Panc1 (cell line): ENCODE data around the gene NEURL3. TPM values are rescaled to one million over a fixed set of nuclear protein-coding genes. Genes with fewer than 3 reads are reported as not detected.

Experiments
- ATAC-seq: fragments of 200-7000 bp; cut with Tn5 transposase; 2 replicates; pipeline ENCODE4 v1.9.1; 2020; ENCODE audit warnings: mild to moderate bottlenecking, moderate library complexity
- BruUV-seq: library from RNA; stranded (reverse); fragments of 400-500 nt; replicated peaks from 2 replicates; lab custom pipeline; 2021; lab: Mats Ljungman, UMichigan
- CTCF ChIA-PET: fragments of 300-600 bp; sonication (Branson Sonifier 250); formaldehyde crosslinking; loops from one replicate; lab custom pipeline; 2022; ENCODE audit warnings: antibody characterized with exemption; lab: Charles Lee
- POLR2A ChIA-PET: fragments of 300-600 bp; sonication (Branson Sonifier 250); formaldehyde crosslinking; loops from one replicate; lab custom pipeline; 2022; ENCODE audit warnings: antibody characterized with exemption; lab: Charles Lee
- DNase-seq: peaks from one replicate; pipeline ENCODE4 v3.0.0-alpha.2; 2010; ENCODE audit warnings: low read depth, low spot score
- H3K27ac ChIP-seq: 2 replicates; pipeline ENCODE4 v1.5.1; 2011; ENCODE audit warnings: mild to moderate bottlenecking, low read length, inconsistent platforms
- H3K27me3 ChIP-seq: fragments of 200-500 bp; sonication (Bioruptor generic); 2 replicates; pipeline ENCODE4 v1.6.0; 2014; ENCODE audit warnings: low read length, inconsistent platforms; ENCODE audit not compliant: control insufficient read depth, insufficient read depth
- H3K36me3 ChIP-seq: fragments of 200-500 bp; sonication (Bioruptor generic); 2 replicates; pipeline ENCODE4 v1.5.1; 2014; ENCODE audit warnings: inconsistent platforms, mild to moderate bottlenecking, low read length, moderate library complexity; ENCODE audit not compliant: control insufficient read depth, insufficient read depth
- H3K4me1 ChIP-seq: 2 replicates; pipeline ENCODE4 v1.5.1; 2011; ENCODE audit warnings: inconsistent platforms, mild to moderate bottlenecking, low read length, moderate library complexity; ENCODE audit not compliant: control insufficient read depth, insufficient read depth
- H3K4me3 ChIP-seq, 2 experiments: 2 replicates each; pipeline ENCODE4 v1.5.1; 2011 to 2012; ENCODE audit warnings: low read depth in 2 of 2, low read length in 2 of 2, mild to moderate bottlenecking in 2 of 2, inconsistent platforms in 1 of 2, moderate library complexity in 1 of 2
- H3K9me3 ChIP-seq: fragments of 200-500 bp; sonication (Bioruptor generic); 2 replicates; pipeline ENCODE4 v1.5.1; 2014; ENCODE audit warnings: low read depth, mild to moderate bottlenecking, inconsistent platforms, low read length, moderate library complexity; ENCODE audit not compliant: control insufficient read depth, insufficient read depth
- POLR2AphosphoS5 ChIP-seq: IDR thresholded peaks from 2 replicates; pipeline ENCODE4 v1.6.1; 2012; ENCODE audit warnings: mild to moderate bottlenecking, low read depth, low read length, moderate library complexity
- SIN3A ChIP-seq: IDR thresholded peaks from 2 replicates; pipeline ENCODE4 v1.6.1; 2012; ENCODE audit warnings: low read depth, mild to moderate bottlenecking, low read length, moderate library complexity, borderline replicate concordance; ENCODE audit not compliant: insufficient read depth
- TCF7L2 ChIP-seq: IDR thresholded peaks from 2 replicates; pipeline ENCODE4 v1.6.1; 2011; ENCODE audit warnings: mild to moderate bottlenecking, low read depth, low read length, inconsistent platforms
- in situ Hi-C: cut with HindIII; loops from 2 replicates; pipeline ENCODE4 v1.10.0; 2016; ENCODE audit warnings: low sequenced_read_pairs, low pct_unique_long_range_greater_than_20kb
- intact Hi-C: fragments of 100-400 bp; cut with micrococcal nuclease; formaldehyde crosslinking; loops from one replicate; pipeline ENCODE4 v1.10.0; 2022; ENCODE audit not compliant: unreplicated experiment
- total RNA-seq: library from RNA; stranded (reverse); gene quantifications from one replicate; pipeline ENCODE4 v1.2.1, GENCODE V29; 2021; ENCODE audit not compliant: unreplicated experiment
- TF ChIP-seq, protein P1 (sequence below), 2 experiments: IDR thresholded peaks; 2 replicates each; pipeline ENCODE4 v1.6.1; 2011 to 2012; ENCODE audit warnings: low read depth in 2 of 2, control low read depth in 1 of 2, low read length in 1 of 2, mild to moderate bottlenecking in 1 of 2, moderate library complexity in 1 of 2; ENCODE audit not compliant: insufficient read depth in 1 of 2
- TF ChIP-seq, protein P2 (sequence below): fragments of 450-650 bp; IDR thresholded peaks from 2 replicates; pipeline ENCODE4 v1.5.1; 2017; ENCODE audit warnings: mild to moderate bottlenecking

The NEURL3 gene
- total RNA-seq, 1 experiment from 2014 or later, result 1.2 TPM

GRCh38 chr2:96501886-96502810, 3.0 kb downstream of the NEURL3 start:
- Histone ChIP-seq H3K4me3 (no peak overlapping the region), H3K27ac (0 out of 2 replicates have a peak overlapping the region, but pooled peaks have one; percentile 44), H3K27me3 (no peaks in the 10 kb centered on the region), H3K36me3 (no peaks in the 10 kb centered on the region), H3K9me3 (no peaks in the 10 kb centered on the region), H3K4me1 (peaks cover 49% of the 10 kb centered on the region)
- in situ Hi-C loops (no loop called here), intact Hi-C loops (loop anchor here (10.0 kb wide), 1 partner anchor 137 kb away; no protein-coding TSS in a partner anchor)
- DNase-seq, result no peak
- no TSS peak for BruUV-seq
- TF ChIP-seq TCF7L2, result no peak
- TF ChIP-seq, protein P1, sequence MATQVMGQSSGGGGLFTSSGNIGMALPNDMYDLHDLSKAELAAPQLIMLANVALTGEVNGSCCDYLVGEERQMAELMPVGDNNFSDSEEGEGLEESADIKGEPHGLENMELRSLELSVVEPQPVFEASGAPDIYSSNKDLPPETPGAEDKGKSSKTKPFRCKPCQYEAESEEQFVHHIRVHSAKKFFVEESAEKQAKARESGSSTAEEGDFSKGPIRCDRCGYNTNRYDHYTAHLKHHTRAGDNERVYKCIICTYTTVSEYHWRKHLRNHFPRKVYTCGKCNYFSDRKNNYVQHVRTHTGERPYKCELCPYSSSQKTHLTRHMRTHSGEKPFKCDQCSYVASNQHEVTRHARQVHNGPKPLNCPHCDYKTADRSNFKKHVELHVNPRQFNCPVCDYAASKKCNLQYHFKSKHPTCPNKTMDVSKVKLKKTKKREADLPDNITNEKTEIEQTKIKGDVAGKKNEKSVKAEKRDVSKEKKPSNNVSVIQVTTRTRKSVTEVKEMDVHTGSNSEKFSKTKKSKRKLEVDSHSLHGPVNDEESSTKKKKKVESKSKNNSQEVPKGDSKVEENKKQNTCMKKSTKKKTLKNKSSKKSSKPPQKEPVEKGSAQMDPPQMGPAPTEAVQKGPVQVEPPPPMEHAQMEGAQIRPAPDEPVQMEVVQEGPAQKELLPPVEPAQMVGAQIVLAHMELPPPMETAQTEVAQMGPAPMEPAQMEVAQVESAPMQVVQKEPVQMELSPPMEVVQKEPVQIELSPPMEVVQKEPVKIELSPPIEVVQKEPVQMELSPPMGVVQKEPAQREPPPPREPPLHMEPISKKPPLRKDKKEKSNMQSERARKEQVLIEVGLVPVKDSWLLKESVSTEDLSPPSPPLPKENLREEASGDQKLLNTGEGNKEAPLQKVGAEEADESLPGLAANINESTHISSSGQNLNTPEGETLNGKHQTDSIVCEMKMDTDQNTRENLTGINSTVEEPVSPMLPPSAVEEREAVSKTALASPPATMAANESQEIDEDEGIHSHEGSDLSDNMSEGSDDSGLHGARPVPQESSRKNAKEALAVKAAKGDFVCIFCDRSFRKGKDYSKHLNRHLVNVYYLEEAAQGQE (IDR thresholded peaks at IDR 0.05; ENCODE audit: insufficient read depth in 1 of 2, low read depth in 2 of 2, low read length in 1 of 2), result no peak
- TF ChIP-seq, protein P2, sequence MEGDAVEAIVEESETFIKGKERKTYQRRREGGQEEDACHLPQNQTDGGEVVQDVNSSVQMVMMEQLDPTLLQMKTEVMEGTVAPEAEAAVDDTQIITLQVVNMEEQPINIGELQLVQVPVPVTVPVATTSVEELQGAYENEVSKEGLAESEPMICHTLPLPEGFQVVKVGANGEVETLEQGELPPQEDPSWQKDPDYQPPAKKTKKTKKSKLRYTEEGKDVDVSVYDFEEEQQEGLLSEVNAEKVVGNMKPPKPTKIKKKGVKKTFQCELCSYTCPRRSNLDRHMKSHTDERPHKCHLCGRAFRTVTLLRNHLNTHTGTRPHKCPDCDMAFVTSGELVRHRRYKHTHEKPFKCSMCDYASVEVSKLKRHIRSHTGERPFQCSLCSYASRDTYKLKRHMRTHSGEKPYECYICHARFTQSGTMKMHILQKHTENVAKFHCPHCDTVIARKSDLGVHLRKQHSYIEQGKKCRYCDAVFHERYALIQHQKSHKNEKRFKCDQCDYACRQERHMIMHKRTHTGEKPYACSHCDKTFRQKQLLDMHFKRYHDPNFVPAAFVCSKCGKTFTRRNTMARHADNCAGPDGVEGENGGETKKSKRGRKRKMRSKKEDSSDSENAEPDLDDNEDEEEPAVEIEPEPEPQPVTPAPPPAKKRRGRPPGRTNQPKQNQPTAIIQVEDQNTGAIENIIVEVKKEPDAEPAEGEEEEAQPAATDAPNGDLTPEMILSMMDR, result no peak
- no peak for TF ChIP-seq SIN3A
- no peak for TF ChIP-seq POLR2AphosphoS5
- no peak for ATAC-seq
- POLR2A ChIA-PET, result interaction anchor here (0.5 kb wide), 1 partner anchor 136 kb away, joined by 3 read pairs; no protein-coding TSS in a partner anchor
- CTCF ChIA-PET, result no interaction called here

DNA sequence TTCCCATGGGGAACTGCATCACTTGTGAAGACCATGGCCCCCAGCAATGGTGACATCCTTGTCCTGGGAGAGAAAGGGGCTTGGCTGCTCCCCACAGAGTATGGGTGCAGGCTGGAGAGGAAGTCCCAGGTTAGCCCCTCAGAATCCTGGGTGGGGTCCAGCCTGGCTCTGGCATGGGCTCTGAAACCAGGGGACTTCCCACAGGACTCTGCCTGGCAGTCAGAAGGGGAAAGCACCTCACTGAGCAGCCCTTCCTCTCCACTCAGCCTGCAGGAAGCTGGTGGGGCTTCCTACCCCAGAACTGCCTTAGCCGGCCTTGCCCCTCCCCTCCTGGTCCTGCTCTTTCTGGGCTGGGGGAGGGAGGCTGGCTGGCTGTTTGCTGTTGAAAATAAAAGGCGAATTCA, 3.7 kb downstream of the NEURL3 start:
- ChIA-PET CTCF (no interaction called here), POLR2A (interaction anchor here (0.5 kb wide), 1 partner anchor 135 kb away, joined by 3 read pairs; no protein-coding TSS in a partner anchor)
- DNase-seq (no peak), ATAC-seq (no peak)
- intact Hi-C loops, result loop anchor here (10.0 kb wide), 1 partner anchor 137 kb away; no protein-coding TSS in a partner anchor
- Histone ChIP-seq H3K27ac (0 out of 2 replicates have a peak overlapping the region, but pooled peaks have one; percentile 44), H3K4me3 (no peak overlapping the region), H3K36me3 (no peaks in the 10 kb centered on the region), H3K9me3 (no peaks in the 10 kb centered on the region), H3K4me1 (peaks cover 42% of the 10 kb centered on the region), H3K27me3 (no peaks in the 10 kb centered on the region)
- in situ Hi-C loops, result no loop called here
- BruUV-seq, result no TSS peak
- TF ChIP-seq TCF7L2, result no peak
- TF ChIP-seq, protein P2, result no peak
- no peak for TF ChIP-seq SIN3A
- TF ChIP-seq, protein P1 (IDR thresholded peaks at IDR 0.05; ENCODE audit: insufficient read depth in 1 of 2, low read depth in 2 of 2, low read length in 1 of 2), result no peak
- no peak for TF ChIP-seq POLR2AphosphoS5
